Neutrophil (primary cell): ENCODE measurements around the gene CDK17.
"Not testable (repeated sequence)": the region's sequence is repeated elsewhere in the genome, so short reads cannot be mapped to it uniquely, and the experiment has no call there.

Source experiments
- H3K27ac ChIP-seq: fragments of 200-600 bp; sonication (generic); 2 replicates; pipeline ENCODE4 v1.5.1; 2016; ENCODE audit warnings: mild to moderate bottlenecking, moderate library complexity
- H3K27me3 ChIP-seq: fragments of 200-600 bp; sonication (generic); 2 replicates; pipeline ENCODE4 v1.6.0; 2016; ENCODE audit warnings: mild to moderate bottlenecking
- H3K36me3 ChIP-seq: fragments of 200-600 bp; sonication (generic); 2 replicates; pipeline ENCODE4 v1.5.1; 2017
- H3K4me1 ChIP-seq, 2 experiments: fragments of 200-600 bp in 1 of 2; sonication (generic) in 1 of 2; 1 replicate in 1 of 2; 2 replicates in 1 of 2; pipeline versions ENCODE4 v1.5.1 to v1.6.1; 2013 to 2016; ENCODE audit warnings: low read depth in 1 of 2, low read length in 1 of 2, mild to moderate bottlenecking in 1 of 2, moderate library complexity in 1 of 2; ENCODE audit not compliant: control insufficient read depth in 1 of 2, insufficient read depth in 1 of 2
- H3K4me3 ChIP-seq, 2 experiments: fragments of 200-600 bp in 1 of 2; sonication (generic) in 1 of 2; 1 replicate in 1 of 2; 2 replicates in 1 of 2; pipeline ENCODE4 v1.5.1; 2013 to 2016; ENCODE audit warnings: low read depth in 1 of 2, low read length in 1 of 2, mild to moderate bottlenecking in 1 of 2, moderate library complexity in 1 of 2
- H3K9me3 ChIP-seq: fragments of 200-600 bp; sonication (generic); 2 replicates; pipeline ENCODE4 v1.5.1; 2016
- CTCF ChIP-seq: fragments of 200-600 bp; sonication (generic); IDR thresholded peaks from 2 replicates; pipeline ENCODE4 v1.5.1; 2016; ENCODE audit warnings: antibody characterized with exemption

Gene CDK17

GRCh38 chr12:96434107-96434506, 33.9 kb upstream of the CDK17 start:
- H3K36me3 ChIP-seq: no peaks in the 10 kb centered on the region
- H3K27ac ChIP-seq: peak overlapping the region; percentile 74
- peak overlapping the region in 1 of 2 experiments; percentile 6 for H3K4me3 ChIP-seq
- H3K9me3 ChIP-seq: no peaks in the 10 kb centered on the region
- H3K27me3 ChIP-seq: no peaks in the 10 kb centered on the region
- peaks cover 9 to 14% of the 10 kb centered on the region in 2 experiments for H3K4me1 ChIP-seq
- no peak for TF ChIP-seq CTCF

- H3K9me3 ChIP-seq, H3K27ac ChIP-seq, H3K27me3 ChIP-seq, H3K4me3 ChIP-seq, H3K36me3 ChIP-seq: not testable (repeated sequence)
- H3K4me1 ChIP-seq: peaks cover 9 to 14% of the 10 kb centered on the region in 2 experiments
These were observed 32.5 kb upstream of the CDK17 start for GRCh38 chr12:96432496-96433321.

GRCh38 chr12:96431067-96431466, 30.8 kb upstream of the CDK17 start:
- Histone ChIP-seq H3K4me3 (no peak overlapping the region), H3K27ac (no peak overlapping the region), H3K36me3 (no peaks in the 10 kb centered on the region), H3K9me3 (no peaks in the 10 kb centered on the region), H3K27me3 (no peaks in the 10 kb centered on the region), H3K4me1 (peaks cover 9 to 14% of the 10 kb centered on the region in 2 experiments)
- no peak for TF ChIP-seq CTCF

GRCh38 chr12:96427269-96427729, 27.1 kb upstream of the CDK17 start:
- no peak for TF ChIP-seq CTCF
- Histone ChIP-seq H3K36me3 (no peaks in the 10 kb centered on the region), H3K4me1 (no peaks in the 10 kb centered on the region), H3K27me3 (no peaks in the 10 kb centered on the region), H3K27ac (no peak overlapping the region), H3K9me3 (no peaks in the 10 kb centered on the region), H3K4me3 (no peak overlapping the region)

GRCh38 chr12:96425951-96426350, 25.7 kb upstream of the CDK17 start:
- H3K4me3 ChIP-seq: no peak overlapping the region
- no peak for TF ChIP-seq CTCF
- no peaks in the 10 kb centered on the region for H3K9me3 ChIP-seq
- no peak overlapping the region for H3K27ac ChIP-seq
- H3K36me3 ChIP-seq: no peaks in the 10 kb centered on the region
- no peaks in the 10 kb centered on the region for H3K4me1 ChIP-seq
- H3K27me3 ChIP-seq: no peaks in the 10 kb centered on the region

- Histone ChIP-seq H3K36me3 (no peaks in the 10 kb centered on the region), H3K4me1 (no peaks in the 10 kb centered on the region), H3K27ac (no peak overlapping the region), H3K9me3 (no peaks in the 10 kb centered on the region), H3K27me3 (no peaks in the 10 kb centered on the region), H3K4me3 (no peak overlapping the region)
- no peak for TF ChIP-seq CTCF
These were observed 25.1 kb upstream of the CDK17 start for GRCh38 chr12:96425321-96425720.
